Measurements from ENCODE around the gene SLC5A9. TPM values are rescaled to one million over a fixed set of nuclear protein-coding genes. Genes with fewer than 3 reads are reported as not detected.

SLC5A9 gene
- total and polyA plus RNA-seq, 2 experiments from 2014 or later = not detected

- TF ChIP-seq EZH2phosphoT487 (IDR thresholded peaks at IDR 0.05; ENCODE audit: insufficient read depth, low read depth) = no peak
- TF ChIP-seq EZH2 (IDR thresholded peaks at IDR 0.05; ENCODE audit: insufficient read depth, poor library complexity, severe bottlenecking) = no peak
- WGBS, 2 experiments (ENCODE audit: low coverage in 1 of 2, low lambda C conversion rate in 2 of 2, missing lambda C conversion rate in 2 of 2) = 40 to 60% methylated on average over 2 of the region's 2 CpGs
- H3K9ac ChIP-seq = no peak overlapping the region
- H4K20me1 ChIP-seq (ENCODE audit: insufficient read depth) = no peaks in the 10 kb centered on the region
- no peaks in the 10 kb centered on the region for H3K9me3 ChIP-seq (ENCODE audit: low read depth)
- DNase-seq = no peak
- no peaks in the 10 kb centered on the region for H3K4me1 ChIP-seq (ENCODE audit: insufficient read depth)
- H3K4me3 ChIP-seq = no peak overlapping the region
- no peaks in the 10 kb centered on the region for H3K79me2 ChIP-seq (ENCODE audit: insufficient read depth)
- no peaks in the 10 kb centered on the region for H3F3A ChIP-seq (ENCODE audit: insufficient read depth)
- no peak overlapping the region for H2AFZ ChIP-seq
- in situ Hi-C loops (cut with MboI) = no loop called here
- no peak overlapping the region for H3K4me2 ChIP-seq (ENCODE audit: unreplicated experiment)
- H3K9me2 ChIP-seq (ENCODE audit: insufficient read depth) = no peaks in the 10 kb centered on the region
- H3K36me3 ChIP-seq (ENCODE audit: low read depth) = no peaks in the 10 kb centered on the region
- H3K27ac ChIP-seq = no peak overlapping the region
- no peaks in the 10 kb centered on the region; the same call in 1 of the 2 replicates for H3K27me3 ChIP-seq (replicated peaks; ENCODE audit: insufficient read depth)
These were observed 40.1 kb upstream of the SLC5A9 start for GRCh38 chr1:48182439-48182838.

GRCh38 chr1:48186306-48186839 is 36.1 kb upstream of the SLC5A9 start:
- Histone ChIP-seq H3K9ac (no peak overlapping the region), H3K27me3 (replicated peaks; ENCODE audit: insufficient read depth) (no peaks in the 10 kb centered on the region), H4K20me1 (ENCODE audit: insufficient read depth) (no peaks in the 10 kb centered on the region), H3K36me3 (ENCODE audit: low read depth) (no peaks in the 10 kb centered on the region), H3K79me2 (ENCODE audit: insufficient read depth) (no peaks in the 10 kb centered on the region), H3K9me2 (ENCODE audit: insufficient read depth) (no peaks in the 10 kb centered on the region), H3K27ac (no peak overlapping the region), H3K9me3 (ENCODE audit: low read depth) (no peaks in the 10 kb centered on the region), H3K4me3 (no peak overlapping the region), H3K4me2 (ENCODE audit: unreplicated experiment) (no peak overlapping the region), H2AFZ (no peak overlapping the region), H3K4me1 (ENCODE audit: insufficient read depth) (no peaks in the 10 kb centered on the region), H3F3A (ENCODE audit: insufficient read depth) (no peaks in the 10 kb centered on the region)
- in situ Hi-C loops (cut with MboI) = no loop called here
- DNase-seq = no peak
- WGBS, 2 experiments (ENCODE audit: low coverage in 1 of 2, low lambda C conversion rate in 2 of 2, missing lambda C conversion rate in 2 of 2) = 41 to 43% methylated on average over 3 of the region's 3 CpGs
- TF ChIP-seq EZH2phosphoT487 (IDR thresholded peaks at IDR 0.05; ENCODE audit: insufficient read depth, low read depth) = no peak
- TF ChIP-seq EZH2 (IDR thresholded peaks at IDR 0.05; ENCODE audit: insufficient read depth, poor library complexity, severe bottlenecking) = no peak

GRCh38 chr1:48187969-48188563 is 34.5 kb upstream of the SLC5A9 start:
- H2AFZ ChIP-seq = no peak overlapping the region
- no peak for DNase-seq
- no peaks in the 10 kb centered on the region for H3K9me2 ChIP-seq (ENCODE audit: insufficient read depth)
- in situ Hi-C loops (cut with MboI) = no loop called here
- no peaks in the 10 kb centered on the region for H3K79me2 ChIP-seq (ENCODE audit: insufficient read depth)
- H3K4me1 ChIP-seq (ENCODE audit: insufficient read depth) = no peaks in the 10 kb centered on the region
- no peak overlapping the region for H3K4me3 ChIP-seq
- no peak overlapping the region for H3K4me2 ChIP-seq (ENCODE audit: unreplicated experiment)
- H3F3A ChIP-seq (ENCODE audit: insufficient read depth) = no peaks in the 10 kb centered on the region
- no peak for TF ChIP-seq EZH2 (IDR thresholded peaks at IDR 0.05; ENCODE audit: insufficient read depth, poor library complexity, severe bottlenecking)
- no peak for TF ChIP-seq EZH2phosphoT487 (IDR thresholded peaks at IDR 0.05; ENCODE audit: insufficient read depth, low read depth)
- no peak overlapping the region for H3K9ac ChIP-seq
- no peaks in the 10 kb centered on the region for H4K20me1 ChIP-seq (ENCODE audit: insufficient read depth)
- no peaks in the 10 kb centered on the region for H3K36me3 ChIP-seq (ENCODE audit: low read depth)
- H3K9me3 ChIP-seq (ENCODE audit: low read depth) = no peaks in the 10 kb centered on the region
- H3K27ac ChIP-seq = no peak overlapping the region
- no peaks in the 10 kb centered on the region for H3K27me3 ChIP-seq (replicated peaks; ENCODE audit: insufficient read depth)

- no peaks in the 10 kb centered on the region for H3K9me3 ChIP-seq (ENCODE audit: low read depth)
- no peak for TF ChIP-seq EZH2 (IDR thresholded peaks at IDR 0.05; ENCODE audit: insufficient read depth, poor library complexity, severe bottlenecking)
- no peak overlapping the region for H2AFZ ChIP-seq
- H3K9me2 ChIP-seq (ENCODE audit: insufficient read depth) = no peaks in the 10 kb centered on the region
- H3K27me3 ChIP-seq (replicated peaks; ENCODE audit: insufficient read depth) = peaks cover 9% of the 10 kb centered on the region; the same call in 1 of the 2 replicates
- H3K4me1 ChIP-seq (ENCODE audit: insufficient read depth) = no peaks in the 10 kb centered on the region
- no peaks in the 10 kb centered on the region for H3F3A ChIP-seq (ENCODE audit: insufficient read depth)
- H3K27ac ChIP-seq = no peak overlapping the region
- DNase-seq = no peak
- WGBS, 2 experiments (ENCODE audit: low coverage in 1 of 2, low lambda C conversion rate in 2 of 2, missing lambda C conversion rate in 2 of 2) = 23 to 34% methylated on average over 3 of the region's 3 CpGs
- no peaks in the 10 kb centered on the region for H3K36me3 ChIP-seq (ENCODE audit: low read depth)
- in situ Hi-C loops (cut with MboI) = no loop called here
- H3K4me2 ChIP-seq (ENCODE audit: unreplicated experiment) = no peak overlapping the region
- H3K79me2 ChIP-seq (ENCODE audit: insufficient read depth) = no peaks in the 10 kb centered on the region
- no peak overlapping the region for H3K9ac ChIP-seq
- H4K20me1 ChIP-seq (ENCODE audit: insufficient read depth) = no peaks in the 10 kb centered on the region
- H3K4me3 ChIP-seq = no peak overlapping the region
These were observed 31.6 kb upstream of the SLC5A9 start for GRCh38 chr1:48190881-48191280.

- Histone ChIP-seq H3K4me3 (no peak overlapping the region), H3K27me3 (replicated peaks; ENCODE audit: insufficient read depth) (peaks cover 37% of the 10 kb centered on the region; the same call in 1 of the 2 replicates), H3K79me2 (ENCODE audit: insufficient read depth) (no peaks in the 10 kb centered on the region), H3K9ac (no peak overlapping the region), H3K4me1 (ENCODE audit: insufficient read depth) (no peaks in the 10 kb centered on the region), H3F3A (ENCODE audit: insufficient read depth) (no peaks in the 10 kb centered on the region), H2AFZ (no peak overlapping the region), H3K9me3 (ENCODE audit: low read depth) (no peaks in the 10 kb centered on the region), H3K4me2 (ENCODE audit: unreplicated experiment) (no peak overlapping the region), H3K36me3 (ENCODE audit: low read depth) (no peaks in the 10 kb centered on the region), H3K27ac (no peak overlapping the region), H4K20me1 (ENCODE audit: insufficient read depth) (no peaks in the 10 kb centered on the region), H3K9me2 (ENCODE audit: insufficient read depth) (no peaks in the 10 kb centered on the region)
- TF ChIP-seq EZH2 (IDR thresholded peaks at IDR 0.05; ENCODE audit: insufficient read depth, poor library complexity, severe bottlenecking) (no peak), EZH2phosphoT487 (IDR thresholded peaks at IDR 0.05; ENCODE audit: insufficient read depth, low read depth) (no peak)
- in situ Hi-C loops (cut with MboI) = no loop called here
- WGBS, 2 experiments (ENCODE audit: low coverage in 1 of 2, low lambda C conversion rate in 2 of 2, missing lambda C conversion rate in 2 of 2) = 69 to 87% methylated on average over 2 of the region's 2 CpGs
- DNase-seq = no peak
These were observed 27.7 kb upstream of the SLC5A9 start for GRCh38 chr1:48194801-48195200.

Data from GM23248 (cell line).